ENCODE results near the gene GAL3ST2. TPM values are rescaled to one million over a fixed set of nuclear protein-coding genes. Genes with fewer than 3 reads are reported as not detected.

The GAL3ST2 gene
- total RNA-seq, 1 experiment from 2014 or later: not detected

GRCh38 chr2:241773511-241774418, 2.9 kb upstream of the GAL3ST2 start:
- intact Hi-C loops (cut with micrococcal nuclease): no loop called here
- no peak for DNase-seq

GRCh38 chr2:241774419-241775222, 2.0 kb upstream of the GAL3ST2 start:
- H2AFZ ChIP-seq (ENCODE audit: low read length): no peak overlapping the region
- no peaks in the 10 kb centered on the region for H3K79me2 ChIP-seq (ENCODE audit: low read length)
- H3K4me3 ChIP-seq (ENCODE audit: low read length): no peak overlapping the region
- ChIA-PET POLR2A (ENCODE audit: unreplicated experiment) (no interaction called here), CTCF (no interaction called here)
- no peaks in the 10 kb centered on the region for H3K9me2 ChIP-seq (replicated peaks; ENCODE audit: low read length)
- no TSS peak for BruUV-seq (replicated peaks)
- H3K27ac ChIP-seq (ENCODE audit: low read length): no peak overlapping the region
- ATAC-seq: peak; percentile 44
- H3K4me1 ChIP-seq (ENCODE audit: insufficient read depth, low read length): peaks cover 5% of the 10 kb centered on the region
- H3K36me3 ChIP-seq (ENCODE audit: low read depth, low read length): no peaks in the 10 kb centered on the region
- no peak overlapping the region for H3K4me2 ChIP-seq (ENCODE audit: low read length)
- no peak for TF ChIP-seq EZH2 (IDR thresholded peaks at IDR 0.05; ENCODE audit: low read length, unreplicated experiment)
- TF ChIP-seq CTCF (conservative IDR thresholded peaks at IDR 0.05; ENCODE audit: low read depth, low read length): no peak
- no peak for TF ChIP-seq EZH2phosphoT487 (IDR thresholded peaks at IDR 0.05; ENCODE audit: borderline replicate concordance, low read length)
- DNase-seq: peak; percentile 38
- H3K9ac ChIP-seq (ENCODE audit: low read length): no peak overlapping the region
- no peaks in the 10 kb centered on the region for H4K20me1 ChIP-seq (ENCODE audit: low read length)
- no peaks in the 10 kb centered on the region for H3K9me3 ChIP-seq (ENCODE audit: low read length)
- no peaks in the 10 kb centered on the region for H3F3A ChIP-seq (ENCODE audit: low read length, unreplicated experiment)
- intact Hi-C loops (cut with micrococcal nuclease): no loop called here
- H3K27me3 ChIP-seq (ENCODE audit: low read length): no peaks in the 10 kb centered on the region

More at GRCh38 chr2:241773511-241774418, 2.9 kb upstream of the GAL3ST2 start:
- Histone ChIP-seq H3K4me3 (ENCODE audit: low read length) (no peak overlapping the region), H2AFZ (ENCODE audit: low read length) (no peak overlapping the region), H3K4me2 (ENCODE audit: low read length) (no peak overlapping the region), H3K79me2 (ENCODE audit: low read length) (no peaks in the 10 kb centered on the region), H3K4me1 (ENCODE audit: insufficient read depth, low read length) (peaks cover 5% of the 10 kb centered on the region), H3K9ac (ENCODE audit: low read length) (no peak overlapping the region), H4K20me1 (ENCODE audit: low read length) (no peaks in the 10 kb centered on the region), H3K27me3 (ENCODE audit: low read length) (no peaks in the 10 kb centered on the region), H3K9me2 (replicated peaks; ENCODE audit: low read length) (no peaks in the 10 kb centered on the region), H3K36me3 (ENCODE audit: low read depth, low read length) (no peaks in the 10 kb centered on the region), H3F3A (ENCODE audit: low read length, unreplicated experiment) (no peaks in the 10 kb centered on the region), H3K9me3 (ENCODE audit: low read length) (no peaks in the 10 kb centered on the region), H3K27ac (ENCODE audit: low read length) (no peak overlapping the region)
- POLR2A ChIA-PET (ENCODE audit: unreplicated experiment): no interaction called here
- no peak for TF ChIP-seq EZH2 (IDR thresholded peaks at IDR 0.05; ENCODE audit: low read length, unreplicated experiment)
- TF ChIP-seq CTCF (conservative IDR thresholded peaks at IDR 0.05; ENCODE audit: low read depth, low read length): no peak
- CTCF ChIA-PET: no interaction called here
- ATAC-seq: peak; percentile 35
- BruUV-seq (replicated peaks): no TSS peak

All from PC-3 (cell line).